Heart left ventricle (tissue), 16 donors: ENCODE data around the gene LCK. TPM values are rescaled to one million over a fixed set of nuclear protein-coding genes. Genes with fewer than 3 reads are reported as not detected.

Experiments
- ATAC-seq, 4 donors: fragments of 200-7000 bp; cut with Tn5 transposase; one replicate each; pipeline ENCODE4 v1.9.1; 2020 to 2022; ENCODE audit warnings: moderate library complexity in 4 of 4, mild to moderate bottlenecking in 3 of 4, moderate number of reproducible peaks in 1 of 4
- DNase-seq, 5 donors: peaks; one replicate each; pipeline ENCODE4 v3.0.0-alpha.2; 2020
- H3K27ac ChIP-seq, 12 donors: fragments of 200-600 bp; sonication (generic) in 4 of 12; one replicate each; pipeline versions ENCODE4 v1.5.0 to v1.8.0; 2016 to 2022; ENCODE audit warnings: mild to moderate bottlenecking in 2 of 12
- H3K27me3 ChIP-seq, 9 donors: fragments of 200-600 bp; sonication (generic) in 2 of 9; one replicate each; pipeline versions ENCODE4 v1.5.1 to v1.8.0; 2016 to 2022; ENCODE audit warnings: mild to moderate bottlenecking in 3 of 9
- H3K36me3 ChIP-seq, 9 donors: fragments of 200-600 bp; sonication (generic) in 2 of 9; one replicate each; pipeline versions ENCODE4 v1.5.0 to v1.8.0; 2018 to 2022; ENCODE audit warnings: mild to moderate bottlenecking in 2 of 9
- H3K4me1 ChIP-seq, 12 donors: fragments of 200-600 bp; sonication (generic) in 4 of 12; one replicate each; pipeline versions ENCODE4 v1.5.0 to v1.8.0; 2016 to 2022; ENCODE audit warnings: mild to moderate bottlenecking in 3 of 12
- H3K4me3 ChIP-seq, 12 donors: fragments of 200-600 bp; sonication (generic) in 4 of 12; one replicate each; pipeline versions ENCODE4 v1.5.0 to v1.8.0; 2017 to 2022; ENCODE audit warnings: mild to moderate bottlenecking in 9 of 12, moderate library complexity in 4 of 12
- H3K9me3 ChIP-seq, 12 donors: fragments of 200-600 bp; sonication (generic) in 4 of 12; one replicate each; pipeline versions ENCODE4 v1.5.0 to v1.8.0; 2016 to 2022; ENCODE audit warnings: mild to moderate bottlenecking in 1 of 12
- POLR2A ChIP-seq, 2 donors: fragments of 450-650 bp; IDR thresholded peaks; one replicate each; pipeline ENCODE4 v1.6.1; 2017; ENCODE audit warnings: antibody characterized with exemption in 2 of 2, mild to moderate bottlenecking in 2 of 2, moderate library complexity in 2 of 2
- WGBS, 4 donors: extraction: QIAGEN DNeasy Blood & Tissue Kit in 2 of 4; methylation state at CpG; one replicate each; pipeline versions ENCODE4 v1.1.5 to v1.1.7; 2013 to 2018; 5-methylcytosine and 5-hydroxymethylcytosine counted together
- intact Hi-C, 10 donors: fragments of 100-400 bp; cut with DNase I; formaldehyde crosslinking; loops; one replicate each; pipeline versions ENCODE4 v1.11.1 to v1.14.2; 2022
- polyA plus RNA-seq, 2 donors: library from polyadenylated mRNA; stranded (reverse); fragments of 200-250 nt; gene quantifications; one replicate each; pipeline ENCODE4 v1.2.3, GENCODE V29; 2013
- total RNA-seq, 9 donors: library from RNA; depleted of rRNA in 2 of 9; stranded (reverse); fragments of >200 nt in 2 of 9; fragmentation: NEBNext Ultra II Directional in 3 of 9; extraction: Animal tissue kit (Norgen Biotek cat#: 25700) in 3 of 9; gene quantifications; one replicate each; pipeline versions ENCODE4 v1.1.0 to v1.2.4, GENCODE V29; 2016 to 2023
- TF ChIP-seq, protein P1 (sequence below), 12 donors: fragments of 200-600 bp; sonication (generic) in 4 of 12; IDR thresholded peaks; one replicate each; pipeline versions ENCODE4 v1.5.0 to v1.8.0; 2018 to 2022; ENCODE audit warnings: antibody characterized with exemption in 12 of 12, mild to moderate bottlenecking in 5 of 12
- donor health status: ischemic (EF 13 %, LVEDD 7.1; RV severe dilation, severe dysfunction).
- donor health status: healthy with polysubstance abuse.
- donor health status: DM: no; HTN: yes; CAD: no.
- donor health status: DM: no; HTN: no; CAD: no.
- donor health status: ischemic (EF 25% LVEDD 6.9; RV normal size, moderate dysfunction).
- donor health status: ischemic (EF 25% LVEDD 5.7; RV mildly dilated, moderate dysfunction).
- donor health status: healthy.
- donor health status: DM: yes; HTN: yes; CAD: no.
- donor health status: ischemic (EF 35%, LVEDD 5.7; RV mildly dilated, moderate dysfunction).
- donor health status: nonischemic (EF 11% LVEDD 7.7; RV severe dilation, severe dysfunction).
- donor health status: DM: yes; HTN: yes; CAD: no.
- donor health status: PGD.
- donor health status: ischemic (EF 29% LVEDD 5.4; RV normal size, mild dysfunction).
- donor health status: nonischemic (EF 23%, LVEDD 6.1; RV moderate dilation, normal function).

Gene LCK
- total and polyA plus RNA-seq, 11 donors = 0.34 to 7.6 (median 0.49) TPM; not detected in 3

- intact Hi-C loops = loop anchor here in 8 of 10 donors (5.0 to 10.0 kb wide), 5 partner anchors 73 to 103 kb away; partner anchors contain the start of genes EIF3I (in 1 of the 8), FAM167B (in 1 of the 8) and TMEM234 (in 1 of the 8)
- DNase-seq (no peak), ATAC-seq (no peak)
- peaks cover 0 to 49% (median 29%) of the 10 kb centered on the region in 9 donors for H3K36me3 ChIP-seq
- WGBS, 4 donors = 96 to 97% (median 97%) methylated on average over 10 of the region's 10 CpGs
- H3K4me3 ChIP-seq = no peak overlapping the region
- TF ChIP-seq, protein P1, sequence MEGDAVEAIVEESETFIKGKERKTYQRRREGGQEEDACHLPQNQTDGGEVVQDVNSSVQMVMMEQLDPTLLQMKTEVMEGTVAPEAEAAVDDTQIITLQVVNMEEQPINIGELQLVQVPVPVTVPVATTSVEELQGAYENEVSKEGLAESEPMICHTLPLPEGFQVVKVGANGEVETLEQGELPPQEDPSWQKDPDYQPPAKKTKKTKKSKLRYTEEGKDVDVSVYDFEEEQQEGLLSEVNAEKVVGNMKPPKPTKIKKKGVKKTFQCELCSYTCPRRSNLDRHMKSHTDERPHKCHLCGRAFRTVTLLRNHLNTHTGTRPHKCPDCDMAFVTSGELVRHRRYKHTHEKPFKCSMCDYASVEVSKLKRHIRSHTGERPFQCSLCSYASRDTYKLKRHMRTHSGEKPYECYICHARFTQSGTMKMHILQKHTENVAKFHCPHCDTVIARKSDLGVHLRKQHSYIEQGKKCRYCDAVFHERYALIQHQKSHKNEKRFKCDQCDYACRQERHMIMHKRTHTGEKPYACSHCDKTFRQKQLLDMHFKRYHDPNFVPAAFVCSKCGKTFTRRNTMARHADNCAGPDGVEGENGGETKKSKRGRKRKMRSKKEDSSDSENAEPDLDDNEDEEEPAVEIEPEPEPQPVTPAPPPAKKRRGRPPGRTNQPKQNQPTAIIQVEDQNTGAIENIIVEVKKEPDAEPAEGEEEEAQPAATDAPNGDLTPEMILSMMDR (IDR thresholded peaks at IDR 0.05) = no peak
- no peak for TF ChIP-seq POLR2A (IDR thresholded peaks at IDR 0.05)
- H3K4me1 ChIP-seq = peaks cover 0 to 17% (median 6%) of the 10 kb centered on the region in 12 donors
- no peak overlapping the region for H3K27ac ChIP-seq
- H3K27me3 ChIP-seq = no peaks in the 10 kb centered on the region
- H3K9me3 ChIP-seq = no peaks in the 10 kb centered on the region
Measured at GRCh38 chr1:32318127-32318869, 67.2 kb downstream of the LCK start.

- intact Hi-C loops = no loop called here
- Histone ChIP-seq H3K36me3 (peaks cover 0 to 73% (median 57%) of the 10 kb centered on the region in 9 donors), H3K4me3 (no peak overlapping the region), H3K27me3 (no peaks in the 10 kb centered on the region), H3K27ac (peak overlapping the region in 1 of 12 donors; percentile 66), H3K4me1 (peaks cover 0 to 10% (median under 1%) of the 10 kb centered on the region in 12 donors), H3K9me3 (no peaks in the 10 kb centered on the region)
- DNase-seq = no peak
- WGBS, 4 donors = 51 to 67% (median 59%) methylated on average over 5 of the region's 5 CpGs
- peak in 1 of 4 donors; percentile 38 for ATAC-seq
- TF ChIP-seq, protein P1 (IDR thresholded peaks at IDR 0.05) = no peak
- TF ChIP-seq POLR2A (IDR thresholded peaks at IDR 0.05) = no peak
Measured at GRCh38 chr1:32321712-32322291, 70.7 kb downstream of the LCK start.

GRCh38 chr1:32327204-32327603, 76.1 kb downstream of the LCK start:
- H3K9me3 ChIP-seq = no peaks in the 10 kb centered on the region
- no peak overlapping the region for H3K4me3 ChIP-seq
- no peaks in the 10 kb centered on the region for H3K27me3 ChIP-seq
- no peak overlapping the region for H3K27ac ChIP-seq
- peaks cover 0 to 92% (median 79%) of the 10 kb centered on the region in 9 donors for H3K36me3 ChIP-seq
- DNase-seq = no peak
- TF ChIP-seq, protein P1 (IDR thresholded peaks at IDR 0.05) = no peak
- no peak for TF ChIP-seq POLR2A (IDR thresholded peaks at IDR 0.05)
- peaks cover 0 to under 1% (median 0%) of the 10 kb centered on the region in 12 donors for H3K4me1 ChIP-seq
- intact Hi-C loops = no loop called here
- no peak for ATAC-seq
- 90 to 95% (median 93%) methylated on average over 8 to 11 of the region's 11 CpGs for WGBS, 4 donors

GRCh38 chr1:32329931-32330466, 78.9 kb downstream of the LCK start:
- TF ChIP-seq, protein P1 (IDR thresholded peaks at IDR 0.05) = no peak
- TF ChIP-seq POLR2A (IDR thresholded peaks at IDR 0.05) = no peak
- Histone ChIP-seq H3K4me1 (peaks cover 0 to 12% (median 8%) of the 10 kb centered on the region in 12 donors), H3K4me3 (no peak overlapping the region), H3K9me3 (no peaks in the 10 kb centered on the region), H3K27me3 (peaks cover 0 to 3% (median 0%) of the 10 kb centered on the region in 9 donors), H3K36me3 (peaks cover 0 to 94% (median 84%) of the 10 kb centered on the region in 9 donors), H3K27ac (no peak overlapping the region)
- 86 to 95% (median 91%) methylated on average over 4 of the region's 4 CpGs for WGBS, 4 donors
- ATAC-seq = no peak
- intact Hi-C loops = loop anchor here in 2 of 10 donors (5.0 to 10.0 kb wide), 2 partner anchors 82 to 105 kb away; partner anchors contain the start of genes EIF3I (in 1 of the 2) and TMEM234 (in 1 of the 2)
- DNase-seq = no peak
